BE2C (cell line): Measurements from ENCODE around the gene KIRREL3.

Experiments used
- DNase-seq: peaks from one replicate; pipeline ENCODE4 v3.0.0-alpha.2; 2020
- H3K27me3 ChIP-seq: fragments of 250-450 bp; sonication (Bioruptor Pico); 2 replicates; pipeline ENCODE4 v1.5.1; 2020; ENCODE audit warnings: mild to moderate bottlenecking
- H3K36me3 ChIP-seq: fragments of 250-450 bp; sonication (Bioruptor Pico); 2 replicates; pipeline ENCODE4 v1.5.1; 2020; ENCODE audit warnings: mild to moderate bottlenecking
- H3K4me1 ChIP-seq: fragments of 250-450 bp; sonication (Bioruptor Pico); 2 replicates; pipeline ENCODE4 v1.5.1; 2020
- H3K4me3 ChIP-seq: 2 replicates; pipeline ENCODE4 v1.5.1; 2011; ENCODE audit warnings: low read depth, low read length
- H3K9me3 ChIP-seq: fragments of 250-450 bp; sonication (Bioruptor Pico); 2 replicates; pipeline ENCODE4 v1.5.1; 2020
- CTCF ChIP-seq: IDR thresholded peaks from 2 replicates; pipeline ENCODE4 v1.5.1; 2012; ENCODE audit warnings: mild to moderate bottlenecking, low read depth, low read length

Gene KIRREL3

GRCh38 chr11:126437731-126438130, 562.8 kb downstream of the KIRREL3 start:
- DNase-seq: no peak
- Histone ChIP-seq H3K4me1 (peaks cover 9% of the 10 kb centered on the region), H3K9me3 (no peaks in the 10 kb centered on the region)

GRCh38 chr11:126436209-126436755, 564.3 kb downstream of the KIRREL3 start:
- Histone ChIP-seq H3K36me3 (no peaks in the 10 kb centered on the region), H3K4me3 (no peak overlapping the region), H3K9me3 (no peaks in the 10 kb centered on the region), H3K27me3 (no peaks in the 10 kb centered on the region), H3K4me1 (peaks cover 7% of the 10 kb centered on the region)
- no peak for DNase-seq
- TF ChIP-seq CTCF: no peak

More at GRCh38 chr11:126437731-126438130, 562.8 kb downstream of the KIRREL3 start:
- no peak overlapping the region for H3K4me3 ChIP-seq
- TF ChIP-seq CTCF: no peak
- no peaks in the 10 kb centered on the region for H3K27me3 ChIP-seq
- H3K36me3 ChIP-seq: no peaks in the 10 kb centered on the region

- no peak overlapping the region for H3K4me3 ChIP-seq
- H3K27me3 ChIP-seq: no peaks in the 10 kb centered on the region
- no peaks in the 10 kb centered on the region for H3K36me3 ChIP-seq
- no peaks in the 10 kb centered on the region for H3K4me1 ChIP-seq
- no peak for DNase-seq
- TF ChIP-seq CTCF: no peak
- H3K9me3 ChIP-seq: no peaks in the 10 kb centered on the region
Observed at GRCh38 chr11:126434950-126435335, 565.6 kb downstream of the KIRREL3 start.

- Histone ChIP-seq H3K36me3 (no peaks in the 10 kb centered on the region), H3K4me1 (no peaks in the 10 kb centered on the region), H3K9me3 (no peaks in the 10 kb centered on the region), H3K27me3 (no peaks in the 10 kb centered on the region), H3K4me3 (no peak overlapping the region)
- TF ChIP-seq CTCF: no peak
- DNase-seq: no peak
Observed at GRCh38 chr11:126433989-126434949, 566.3 kb downstream of the KIRREL3 start.

GRCh38 chr11:126433244-126433846, 567.2 kb downstream of the KIRREL3 start:
- Histone ChIP-seq H3K36me3 (no peaks in the 10 kb centered on the region), H3K4me3 (no peak overlapping the region), H3K9me3 (no peaks in the 10 kb centered on the region), H3K4me1 (no peaks in the 10 kb centered on the region), H3K27me3 (no peaks in the 10 kb centered on the region)
- no peak for TF ChIP-seq CTCF
- no peak for DNase-seq
